Measurements from ENCODE around the gene MRPL57.
"Not testable (repeated sequence)": the region's sequence is repeated elsewhere in the genome, so short reads cannot be mapped to it uniquely, and the experiment has no call there.

MRPL57 gene

DNA sequence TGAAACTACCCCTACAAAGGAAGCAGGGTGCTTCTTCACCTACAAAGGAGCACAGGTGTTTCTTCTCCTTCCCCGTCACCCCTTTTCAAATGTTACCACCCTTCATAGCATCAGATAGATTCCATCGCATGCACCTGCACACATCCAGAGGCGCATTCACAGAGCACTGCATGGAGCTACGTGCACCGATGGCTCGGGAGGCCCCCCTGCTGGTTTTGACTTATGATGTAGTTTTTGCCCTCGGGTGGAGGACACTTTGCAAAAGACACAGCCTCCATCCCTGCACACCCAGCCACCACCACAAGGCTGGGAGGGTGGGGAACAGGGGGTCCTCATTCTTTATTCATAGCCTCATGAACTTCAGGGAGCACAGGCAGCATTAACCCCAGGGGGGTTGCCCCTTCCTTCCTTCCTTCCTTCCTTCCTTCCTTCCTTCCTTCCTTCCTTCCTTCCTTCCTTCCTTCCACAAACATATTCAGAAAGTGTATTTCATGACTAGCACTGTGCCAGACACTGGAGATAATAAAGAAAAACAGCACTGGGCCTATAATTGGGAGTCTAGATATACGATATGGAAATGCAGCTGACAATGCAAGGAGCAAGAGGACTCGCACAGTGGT, 21.3 kb downstream of the MRPL57 start:
- not testable (repeated sequence) for DNase-seq

DNA sequence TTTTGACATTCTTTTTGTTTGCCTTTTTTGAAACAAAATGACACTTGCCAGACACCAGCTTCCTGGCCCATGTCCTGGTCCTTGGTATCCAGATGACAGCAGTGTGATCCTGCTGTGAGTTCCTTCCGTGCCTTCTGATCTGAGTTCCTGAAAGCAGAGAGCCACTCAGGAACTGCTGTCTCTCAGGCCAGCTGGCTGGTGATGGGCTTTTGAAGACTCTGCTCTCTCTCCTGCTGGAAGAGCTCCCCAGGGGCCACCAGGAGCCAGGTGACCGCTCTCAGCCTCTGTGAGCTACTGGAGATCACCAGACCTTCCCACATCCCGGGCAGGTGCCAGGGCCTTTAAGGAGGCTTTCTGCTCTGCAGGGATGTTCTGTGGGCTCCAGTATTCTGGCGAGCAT, 21.9 kb downstream of the MRPL57 start:
- not testable (repeated sequence) for DNase-seq

DNA sequence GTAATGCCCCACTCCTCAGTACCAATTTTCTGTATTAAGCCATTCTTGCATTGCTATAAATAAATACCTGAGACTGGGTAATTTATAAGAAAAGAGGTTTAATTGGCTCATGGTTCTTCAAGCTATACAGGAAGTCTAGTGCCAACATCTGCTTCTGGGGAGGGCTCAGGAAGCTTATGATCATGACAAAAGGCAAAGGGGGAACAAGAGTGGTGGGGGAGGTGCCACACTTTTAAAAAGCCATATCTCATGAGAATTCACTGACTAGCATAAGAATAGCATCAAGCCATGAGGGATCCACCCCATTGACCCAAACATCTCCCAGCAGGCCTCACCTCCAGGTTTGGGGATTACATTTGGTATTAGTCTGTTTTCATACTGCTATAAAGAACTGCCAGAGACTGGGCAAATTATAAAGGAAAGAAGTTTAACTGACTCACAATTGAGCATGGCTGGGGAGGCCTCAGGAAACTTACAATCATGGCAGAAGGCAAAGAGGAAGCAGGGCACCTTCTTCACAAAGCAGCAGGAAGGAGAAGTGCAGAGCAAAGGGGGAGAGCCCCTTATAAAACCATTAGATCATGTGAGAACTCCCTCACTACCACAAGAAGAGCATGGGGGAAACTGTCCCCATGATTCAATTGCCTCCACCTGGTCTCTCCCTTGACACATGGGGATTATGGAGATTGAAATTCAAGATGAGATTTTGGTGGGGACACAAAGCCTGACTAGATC, 25.2 kb downstream of the MRPL57 start:
- not testable (repeated sequence) for DNase-seq

DNA sequence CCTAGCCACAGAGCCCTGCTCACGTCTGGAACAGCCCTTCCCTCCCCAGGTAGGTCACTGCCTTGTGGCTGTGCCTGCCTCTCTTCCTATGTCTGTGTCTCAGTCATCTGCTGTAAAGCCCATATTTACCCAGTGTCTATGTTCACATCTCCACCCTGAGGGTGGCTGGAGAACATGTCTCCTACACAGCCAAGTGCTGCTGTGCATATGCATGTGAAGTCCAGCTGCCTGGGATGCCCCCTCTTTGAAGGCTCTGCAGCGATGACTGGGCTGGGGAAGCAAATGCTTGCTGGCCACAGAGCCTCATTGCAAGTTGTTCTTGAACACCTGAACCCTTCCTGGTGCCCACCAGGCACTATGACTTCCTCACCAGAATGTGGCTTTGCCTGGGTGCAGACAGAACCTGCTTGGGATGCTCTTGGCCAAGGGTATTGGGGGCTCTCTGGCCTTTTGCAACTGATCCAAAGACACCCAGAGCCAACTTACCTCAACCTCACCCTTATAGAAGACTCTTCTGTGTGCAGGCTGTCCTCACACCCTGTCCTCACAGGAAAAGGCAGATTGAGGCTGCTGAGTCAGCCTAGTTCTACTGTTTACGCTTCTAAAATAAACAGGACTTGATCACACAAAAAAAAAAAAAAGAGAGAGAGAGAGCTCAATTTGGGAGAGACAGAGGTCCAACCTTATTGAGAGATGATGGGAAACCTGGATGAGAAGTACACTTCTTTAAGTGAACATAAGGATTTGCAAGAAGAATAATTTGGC, 26.5 kb downstream of the MRPL57 start:
- no peak for DNase-seq

DNA sequence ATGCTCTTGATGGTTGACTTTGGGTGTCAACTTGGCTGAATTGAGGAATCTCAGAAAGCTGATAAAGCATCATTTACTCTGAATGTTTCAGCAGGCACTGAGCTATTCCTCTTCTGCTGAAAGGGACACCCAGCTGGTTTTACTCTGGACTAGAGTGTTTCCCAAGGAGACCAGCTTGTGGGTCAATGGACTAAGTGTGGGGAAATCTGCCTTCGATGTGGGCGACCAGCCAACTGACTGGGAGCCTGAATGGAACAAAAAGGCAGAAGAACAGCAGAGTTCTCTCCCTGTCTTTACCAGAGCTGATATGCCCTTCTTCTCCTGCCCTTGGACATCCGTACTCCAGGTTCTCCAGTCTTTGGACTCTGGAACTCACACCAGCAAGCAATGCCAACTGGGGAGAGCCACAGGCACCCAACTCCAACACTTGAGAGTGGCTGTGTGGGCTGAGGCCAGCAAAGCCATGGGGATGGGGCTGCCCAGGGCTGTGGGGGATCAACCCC, 32.2 kb downstream of the MRPL57 start:
- no peak for DNase-seq

DNA sequence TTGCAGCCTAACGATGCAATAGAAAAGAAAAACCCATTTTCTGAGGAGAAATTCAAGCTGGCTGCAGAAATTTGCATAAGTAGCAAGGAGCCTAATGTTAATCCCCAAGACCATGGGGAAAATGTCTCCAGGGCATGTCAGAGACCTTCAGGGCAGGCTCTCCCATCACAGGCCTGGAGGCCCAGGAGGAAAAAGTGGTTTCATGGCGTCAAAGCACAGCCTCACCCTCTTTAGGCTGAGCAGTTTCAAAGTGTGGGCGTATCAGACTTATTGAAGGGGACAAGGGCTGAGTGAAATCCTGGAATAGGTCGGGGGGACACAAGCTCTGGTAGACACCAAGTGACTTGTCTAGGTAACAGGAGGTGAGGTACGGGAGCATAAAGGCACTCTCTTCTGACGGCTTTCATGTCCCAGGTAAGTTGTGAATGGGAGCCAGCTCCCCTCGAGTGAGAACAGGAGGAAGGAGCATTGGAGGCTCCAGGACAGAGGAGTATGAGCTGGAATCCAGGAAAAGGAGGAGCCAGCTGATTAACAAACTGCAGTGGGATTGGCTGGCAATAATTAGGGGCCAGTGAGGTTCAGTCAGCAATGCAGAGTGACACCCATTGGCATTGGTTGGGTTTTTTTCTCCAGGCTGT, 35.8 kb downstream of the MRPL57 start:
- no peak for DNase-seq

DNA sequence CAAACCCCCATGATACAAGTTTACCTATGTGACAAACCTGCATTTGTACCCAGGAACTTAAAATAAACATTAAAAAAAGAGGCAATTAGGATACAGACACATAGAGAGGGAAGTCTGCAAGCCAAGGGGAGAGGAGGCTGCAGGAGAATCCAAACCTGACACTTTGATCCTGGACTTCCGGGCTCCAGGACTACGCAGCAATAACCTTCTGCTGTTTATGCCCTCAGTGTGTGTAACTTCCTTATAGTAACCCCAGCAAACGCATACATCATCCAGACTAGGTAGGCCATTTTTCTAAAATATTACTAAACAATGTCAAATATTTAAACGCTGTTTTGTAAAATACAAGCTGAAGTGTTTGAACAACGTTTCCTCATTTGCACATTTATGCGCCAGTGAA, 39.0 kb downstream of the MRPL57 start:
- not testable (repeated sequence) for DNase-seq

DNA sequence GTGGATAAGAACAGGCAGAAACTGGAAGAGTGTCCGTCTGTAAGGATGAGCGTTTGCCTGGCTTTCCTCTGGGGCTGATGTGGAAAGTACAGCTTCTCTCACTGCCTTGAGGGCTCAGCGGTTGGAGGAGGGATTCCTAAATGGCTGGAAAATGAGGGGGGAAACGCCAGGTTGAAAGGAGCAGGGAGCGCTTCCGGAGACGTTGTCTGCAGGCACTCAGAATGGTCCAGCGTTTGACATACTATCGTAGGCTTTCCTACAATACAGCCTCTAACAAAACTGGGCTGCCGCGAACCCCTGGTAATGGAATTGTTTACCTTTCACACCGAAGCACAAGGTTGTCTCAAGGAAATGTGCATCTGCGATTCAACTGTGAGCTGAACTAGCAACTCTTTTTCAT, 39.9 kb downstream of the MRPL57 start:
- no peak for DNase-seq

DNA sequence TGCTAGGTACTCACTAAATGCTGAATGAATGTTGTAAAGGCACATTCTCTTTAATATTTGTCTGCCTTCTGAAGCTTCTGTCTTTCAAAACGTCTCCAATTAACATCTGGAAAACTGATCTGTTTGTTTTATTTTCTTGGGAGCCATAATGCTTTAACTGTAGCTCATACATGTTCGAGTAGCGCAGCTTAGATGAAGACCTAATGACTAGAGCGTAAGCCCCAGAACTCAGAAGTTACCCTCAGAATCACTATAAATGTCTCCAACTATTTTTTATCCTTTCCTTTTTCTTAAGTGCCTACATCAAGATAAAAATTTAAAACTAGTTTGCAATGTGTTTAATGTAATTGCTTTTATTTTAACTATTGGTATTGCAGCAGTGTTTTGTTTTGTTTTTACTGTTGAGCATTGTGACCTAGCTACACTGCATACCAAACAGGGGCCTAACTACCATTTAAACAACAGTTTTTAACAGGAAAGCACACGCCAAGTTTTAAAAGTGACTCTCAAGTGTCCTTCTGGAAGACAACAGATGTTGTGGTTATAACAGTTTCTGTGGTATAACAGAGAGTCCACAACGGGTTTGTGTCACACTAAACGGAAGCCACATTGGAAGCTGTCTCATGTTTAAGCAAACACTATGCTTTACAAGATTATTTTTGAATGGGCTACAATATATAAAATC, 42.0 kb downstream of the MRPL57 start:
- no peak for DNase-seq

DNA sequence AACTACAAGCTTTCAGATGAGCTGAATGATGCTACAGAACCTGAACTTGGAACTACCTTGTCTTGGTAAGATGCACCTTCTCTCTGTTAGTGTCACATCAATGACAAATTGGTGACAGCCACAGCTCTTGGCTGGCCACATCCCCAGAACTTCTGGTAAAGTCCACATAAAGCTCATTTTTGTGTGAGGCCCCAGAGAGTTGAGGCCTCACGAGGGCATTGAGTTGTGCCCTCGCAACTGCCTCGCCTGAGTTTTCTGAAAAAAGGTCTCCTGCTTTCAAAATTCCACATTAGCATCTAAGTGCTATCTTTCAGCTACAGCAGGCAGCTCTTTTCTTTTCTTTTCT, 42.6 kb downstream of the MRPL57 start:
- no peak for DNase-seq

DNA sequence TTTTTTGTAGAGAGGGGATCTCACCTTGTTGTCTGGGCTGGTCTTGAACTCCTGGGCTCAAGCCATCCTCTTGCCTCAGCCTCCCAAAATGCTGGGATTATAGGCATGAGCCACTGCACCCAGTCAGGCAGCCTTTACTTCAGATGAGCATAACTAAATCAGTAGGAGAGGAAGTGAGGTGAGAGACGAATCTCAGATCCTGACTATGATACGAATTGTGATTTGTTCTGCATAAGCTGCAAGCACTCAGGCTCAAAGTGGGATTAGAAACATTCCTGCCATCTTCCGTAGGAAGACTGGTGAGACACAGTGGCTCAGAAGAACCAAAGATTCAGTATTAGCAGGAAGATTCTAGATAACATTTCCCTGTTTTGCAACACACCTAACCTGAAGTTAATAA, 43.3 kb downstream of the MRPL57 start:
- not testable (repeated sequence) for DNase-seq

DNA sequence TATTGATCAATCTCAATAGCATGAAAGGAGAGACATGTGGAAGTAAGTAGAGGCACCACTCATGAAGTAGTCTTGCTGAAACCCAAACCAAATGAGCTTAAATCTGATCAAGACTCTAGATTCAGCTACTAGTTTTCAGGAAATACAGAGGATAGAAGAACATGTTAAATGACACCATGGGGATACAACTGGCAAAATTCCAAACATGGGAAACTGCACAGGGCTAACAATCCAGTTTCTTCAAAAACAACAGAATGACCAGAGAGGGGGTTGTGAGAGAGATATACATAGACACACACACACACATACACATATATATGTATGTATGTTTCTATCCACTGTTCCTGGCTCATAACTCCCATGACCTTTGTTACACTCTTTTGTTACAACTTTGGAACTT, 44.8 kb downstream of the MRPL57 start:
- DNase-seq = no peak

DNA sequence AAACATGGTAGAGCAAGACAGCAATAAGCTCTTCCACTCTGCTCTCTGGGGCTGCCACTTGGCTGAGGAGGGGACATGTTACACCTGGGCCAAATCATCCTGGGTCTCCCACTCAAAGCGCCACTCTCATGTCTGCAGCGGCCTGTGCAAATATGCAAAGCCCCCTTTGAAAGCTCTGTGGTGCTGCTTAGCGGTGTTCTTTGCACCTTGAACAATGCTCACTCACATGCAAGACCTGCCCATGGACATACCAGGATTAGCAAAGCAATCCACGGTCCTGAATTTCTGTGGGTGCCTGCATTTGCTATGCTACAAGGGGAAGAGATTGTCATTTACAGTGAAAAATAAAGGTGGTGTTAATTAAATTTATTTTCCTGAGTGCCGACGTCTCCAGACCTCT, 48.6 kb downstream of the MRPL57 start:
- no peak for DNase-seq

DNA sequence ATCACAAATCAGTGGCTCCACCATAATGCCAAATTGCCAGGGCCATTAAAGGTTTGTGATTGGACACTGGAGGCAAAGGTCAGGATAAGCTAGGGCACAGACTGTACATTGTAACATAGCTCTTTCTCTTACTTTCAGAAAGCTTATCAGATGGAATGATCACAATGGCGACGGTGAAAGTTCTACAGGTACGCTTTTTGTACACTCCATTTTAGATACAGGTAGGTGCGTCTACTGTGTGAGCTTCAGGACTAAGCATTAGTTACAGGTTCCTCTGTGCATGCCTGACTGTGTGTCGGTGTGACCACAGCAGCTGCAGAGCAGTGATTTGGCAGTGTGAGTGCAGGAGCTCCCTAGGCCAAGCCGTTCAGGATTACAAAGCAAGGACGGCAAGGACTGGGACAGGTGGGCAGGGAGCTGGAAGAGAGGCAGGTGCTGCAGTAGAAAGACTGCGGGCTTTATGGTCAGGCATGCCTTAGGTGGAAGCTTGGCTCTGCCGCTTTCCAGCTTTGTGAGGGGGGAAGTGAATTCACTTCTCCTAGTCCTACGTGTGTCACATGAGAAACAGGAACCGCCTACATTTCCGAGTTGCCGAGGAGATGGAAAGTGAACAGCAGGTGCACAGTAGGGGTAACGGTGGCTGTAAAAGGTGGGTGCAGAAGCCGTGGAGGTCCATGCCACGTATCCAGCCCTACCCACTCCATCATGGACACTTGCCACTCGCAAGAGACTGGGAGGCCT, 49.6 kb downstream of the MRPL57 start:
- no peak for DNase-seq

DNA sequence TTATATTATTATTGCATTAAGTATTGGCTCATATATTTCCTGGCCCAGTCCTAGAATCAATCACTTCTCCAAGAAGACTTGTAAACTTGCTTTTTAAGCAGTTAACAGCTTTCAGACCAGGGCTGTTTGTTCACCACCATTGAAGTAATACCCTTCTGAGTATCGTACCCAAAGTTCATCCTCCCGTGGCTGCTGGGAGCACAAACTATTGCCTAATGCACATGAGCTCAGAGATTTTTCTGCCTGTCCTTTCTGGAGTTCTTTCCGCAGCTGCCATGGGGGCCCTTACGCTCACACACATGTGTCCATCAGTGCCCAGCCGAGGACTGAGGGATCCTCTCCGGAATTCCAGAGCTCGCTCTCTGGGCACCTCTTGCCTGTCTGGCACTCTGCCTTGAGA, 51.5 kb downstream of the MRPL57 start:
- DNase-seq = no peak

Measured in activated CD4-positive, alpha-beta T cell treated with anti-CD3 and anti-CD28 coated beads, Interleukin-2, amount 50 U/mL, for 1 hour (primary cell).